Astrocyte (in vitro differentiated cells and primary cell): ENCODE results near the gene OBP2B.

Source experiments
- CTCF ChIP-seq: IDR thresholded peaks from 2 replicates; pipeline ENCODE4 v1.5.1; 2011; ENCODE audit warnings: low read depth, mild to moderate bottlenecking, inconsistent platforms, low read length, moderate library complexity; ENCODE audit not compliant: insufficient read depth
- EZH2 ChIP-seq: IDR thresholded peaks from 2 replicates; pipeline ENCODE4 v1.6.1; 2012; ENCODE audit warnings: mild to moderate bottlenecking, low read length, inconsistent platforms; ENCODE audit not compliant: insufficient read depth

GRCh38 chr9:133202688-133203453 lies 6.2 kb downstream of the OBP2B start:
- no peak for TF ChIP-seq CTCF
- TF ChIP-seq EZH2: no peak
